AG04449 (cell line): ENCODE data around the gene SRGAP1.
"Not testable (repeated sequence)": the region's sequence is repeated elsewhere in the genome, so short reads cannot be mapped to it uniquely, and the experiment has no call there.

Experiments
- CTCF ChIA-PET: fragments of 350-600 bp; formaldehyde crosslinking; extraction: SDS; loops from one replicate; lab custom pipeline; 2021; ENCODE audit warnings: antibody characterized with exemption; lab: Yijun Ruan, JAX
- POLR2A ChIA-PET: fragments of 400-600, 350-600 bp; formaldehyde crosslinking; extraction: SDS; loops from one replicate; lab custom pipeline; 2020; ENCODE audit warnings: antibody characterized with exemption, inconsistent platforms; lab: Yijun Ruan, JAX
- DNase-seq: peaks from one replicate; pipeline ENCODE4 v3.0.0-alpha.2; 2010; ENCODE audit warnings: low read depth, low spot score
- H3K4me3 ChIP-seq: 2 replicates; pipeline ENCODE4 v1.5.1; 2011; ENCODE audit warnings: low read depth, mild to moderate bottlenecking, control low read depth, low read length
- CTCF ChIP-seq: IDR thresholded peaks from one replicate; pipeline ENCODE4 v1.5.1; 2011; ENCODE audit warnings: mild to moderate bottlenecking, moderate library complexity, low read length, control low read depth, inconsistent platforms; ENCODE audit not compliant: insufficient read depth; ENCODE audit errors: missing control alignments

The SRGAP1 gene

GRCh38 chr12:64189530-64189929 is 345.0 kb downstream of the SRGAP1 start:
- DNase-seq: no peak
- TF ChIP-seq CTCF: no peak
- CTCF ChIA-PET: interaction anchor here (1.3 kb wide), 1 partner anchor 346 kb away, joined by 4 read pairs; the partner anchor contains the start of gene SRGAP1
- POLR2A ChIA-PET: no interaction called here
- H3K4me3 ChIP-seq: no peak overlapping the region

DNA sequence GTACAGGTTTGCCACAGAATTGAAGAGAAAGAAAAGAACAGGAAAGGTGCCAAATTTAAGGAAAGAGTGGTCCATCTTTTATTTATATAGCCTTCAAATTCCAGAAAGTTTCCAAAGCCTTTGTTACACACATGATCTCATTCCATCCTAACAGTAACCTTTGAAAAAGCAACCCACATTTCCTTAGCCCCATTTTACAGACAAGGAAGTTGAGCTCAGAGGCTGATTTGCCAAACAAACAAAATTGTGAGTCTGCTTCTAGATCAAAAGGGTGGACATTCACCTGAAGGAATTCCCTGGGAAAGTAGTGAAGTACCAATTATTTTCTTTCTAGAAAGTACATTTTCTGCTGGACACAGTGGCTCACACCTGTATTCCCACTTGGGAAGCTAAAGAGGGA is 345.6 kb downstream of the SRGAP1 start:
- no peak for TF ChIP-seq CTCF
- H3K4me3 ChIP-seq: no peak overlapping the region
- no peak for DNase-seq
- ChIA-PET CTCF (interaction anchor here (0.6 to 1.3 kb wide), 2 partner anchors 8 to 346 kb away, joined by 3 to 4 read pairs; partner anchors contain the start of gene SRGAP1), POLR2A (no interaction called here)

DNA sequence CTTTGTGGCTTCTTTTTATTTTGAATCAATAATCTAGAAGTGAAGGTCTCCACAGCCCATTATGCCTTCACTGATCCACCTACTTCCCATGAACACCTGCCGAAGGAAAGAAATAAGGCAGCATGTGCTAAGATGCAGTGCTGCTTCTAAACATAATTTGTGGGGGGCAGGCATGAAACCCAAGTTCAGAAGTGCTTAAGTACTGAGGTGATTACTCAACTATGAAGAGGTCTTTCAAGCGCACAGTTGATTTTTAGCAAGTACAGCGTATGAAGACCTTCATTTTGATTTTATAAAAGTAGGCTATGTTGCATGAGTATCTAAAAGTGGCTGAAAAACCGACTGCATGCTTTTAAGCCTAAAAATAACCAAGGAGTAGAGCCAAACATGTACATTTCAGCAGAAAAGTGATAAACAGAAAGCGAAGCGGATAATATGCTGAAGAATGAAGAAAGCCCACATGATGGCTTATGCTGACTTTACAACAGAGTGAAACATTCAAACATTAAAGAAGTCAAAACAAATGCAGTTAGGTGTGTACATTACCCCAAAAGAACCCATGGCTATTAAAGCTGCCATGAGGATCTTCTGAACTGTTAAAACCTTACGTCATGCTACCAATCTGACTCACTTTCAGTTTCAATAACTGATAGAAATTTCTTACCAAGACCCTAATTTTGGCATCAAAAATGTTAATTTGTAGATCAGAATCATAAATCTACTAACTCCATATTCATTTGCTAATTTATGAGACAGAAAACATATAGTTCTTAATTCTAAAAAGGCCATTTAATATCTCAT is 348.3 kb downstream of the SRGAP1 start:
- ChIA-PET POLR2A (no interaction called here), CTCF (no interaction called here)

DNA sequence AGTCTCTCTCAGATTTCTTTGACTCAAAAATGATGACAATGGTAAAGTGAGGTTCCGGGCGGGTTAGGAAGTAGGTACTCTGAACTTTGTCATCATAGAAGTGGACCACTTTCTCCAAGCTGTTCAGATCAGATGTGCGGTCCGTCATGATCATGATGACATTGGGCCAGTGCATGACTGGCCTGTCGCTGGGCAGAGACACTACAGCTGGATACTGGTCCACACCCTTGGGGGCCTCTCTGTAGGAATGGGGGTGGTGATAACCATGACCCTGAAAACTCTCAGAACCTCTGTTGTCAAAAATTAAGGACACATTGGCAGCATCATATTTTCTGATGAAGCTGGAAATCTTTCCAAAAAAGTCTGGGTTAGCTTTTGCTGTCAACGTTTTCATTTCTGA is 349.4 kb downstream of the SRGAP1 start:
- CTCF ChIA-PET: interaction anchor here (0.9 to 1.1 kb wide), 2 partner anchors 9 to 13 kb away, joined by 3 to 4 read pairs; no protein-coding TSS in a partner anchor
- POLR2A ChIA-PET: no interaction called here
- no peak for TF ChIP-seq CTCF
- DNase-seq: no peak
- no peak overlapping the region for H3K4me3 ChIP-seq

More for the DNA sequence above, 348.3 kb downstream of the SRGAP1 start:
- TF ChIP-seq CTCF: no peak
- no peak for DNase-seq
- no peak overlapping the region for H3K4me3 ChIP-seq

GRCh38 chr12:64194333-64195149 is 350.0 kb downstream of the SRGAP1 start:
- no peak for DNase-seq
- no peak for TF ChIP-seq CTCF
- ChIA-PET POLR2A (no interaction called here), CTCF (interaction anchor here (0.6 to 1.1 kb wide), 4 partner anchors 10 to 62 kb away, joined by 3 to 4 read pairs (median 3); no protein-coding TSS in a partner anchor)
- H3K4me3 ChIP-seq: no peak overlapping the region

DNA sequence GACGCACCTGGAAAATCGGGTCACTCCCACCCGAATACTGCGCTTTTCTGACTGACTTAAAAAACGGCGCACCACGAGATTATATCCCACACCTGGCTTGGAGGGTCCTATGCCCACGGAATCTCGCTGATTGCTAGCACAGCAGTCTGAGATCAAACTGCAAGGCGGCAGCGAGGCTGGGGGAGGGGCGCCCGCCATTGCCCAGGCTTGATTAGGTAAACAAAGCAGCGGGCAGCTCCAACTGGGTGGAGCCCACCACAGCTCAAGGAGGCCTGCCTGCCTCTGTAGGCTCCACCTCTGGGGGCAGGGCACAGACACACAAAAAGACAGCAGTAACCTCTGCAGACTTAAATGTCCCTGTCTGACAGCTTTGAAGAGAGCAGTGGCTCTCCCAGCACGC is 351.3 kb downstream of the SRGAP1 start:
- POLR2A ChIA-PET, H3K4me3 ChIP-seq, CTCF ChIA-PET, DNase-seq: not testable (repeated sequence)
